EL (cell line): Measurements from ENCODE around the gene KIF1C.
A peak's percentile ranks its signal among the peaks of the same experiment; 100 is the strongest.

Experiments
- DNase-seq: peaks from one replicate; pipeline ENCODE4 v3.0.0-alpha.2; 2016

The KIF1C gene

DNA sequence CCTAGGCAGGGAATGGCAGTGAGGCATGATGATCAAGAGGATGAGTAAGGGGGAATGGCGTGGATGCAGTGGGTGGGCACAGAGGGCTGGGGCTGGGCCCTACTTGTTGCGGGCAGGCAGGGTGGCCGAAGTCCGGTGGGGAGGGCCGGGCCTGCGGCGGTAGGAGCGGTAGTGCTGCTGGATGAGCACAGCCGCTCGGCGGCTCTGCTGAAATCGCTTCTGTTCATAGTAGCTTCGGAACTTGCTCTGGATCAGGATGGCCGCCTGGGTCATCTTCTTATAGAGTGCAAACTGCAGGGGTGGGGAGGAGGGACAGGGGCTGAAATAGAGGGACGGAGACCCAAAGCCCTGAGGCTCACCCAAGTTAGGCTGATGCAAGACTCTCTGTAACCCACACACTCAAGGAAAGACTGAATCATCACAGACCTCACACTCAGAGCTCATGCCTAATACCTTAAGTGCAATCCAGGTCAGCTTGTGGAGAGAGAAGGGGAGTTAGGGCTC lies 28.7 kb upstream of the KIF1C start:
- DNase-seq: peak; percentile 93

DNA sequence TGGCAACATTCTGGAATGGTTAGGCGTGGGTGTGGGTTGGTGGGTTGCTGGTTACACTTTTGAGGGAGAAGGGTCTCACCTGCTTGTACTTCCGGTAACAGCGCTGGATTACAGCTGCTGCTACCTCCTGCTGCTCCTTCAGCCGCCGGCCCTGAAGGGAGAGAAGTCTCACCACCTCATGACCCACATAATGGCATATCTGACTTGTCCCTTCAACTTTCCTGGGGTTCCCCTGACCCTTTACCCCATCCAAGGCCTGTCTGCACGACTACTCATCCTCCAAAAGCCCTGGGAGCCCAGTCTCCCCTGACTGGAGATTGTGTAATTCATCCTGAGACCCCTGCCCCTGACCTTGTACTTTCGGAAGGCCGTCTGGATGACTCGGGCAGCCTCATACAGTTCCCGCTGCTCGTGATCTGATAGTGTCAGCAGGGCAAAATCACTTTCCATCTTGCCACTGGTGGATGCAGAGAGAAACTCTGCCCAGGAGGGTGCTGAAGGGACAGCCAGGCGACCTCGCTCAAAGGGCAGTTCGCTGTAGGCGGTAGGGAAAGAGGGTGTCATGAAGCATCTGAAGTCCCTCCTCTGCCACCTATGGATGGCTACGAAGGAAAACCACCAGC lies 28.1 kb upstream of the KIF1C start:
- DNase-seq: peak; percentile 41

DNA sequence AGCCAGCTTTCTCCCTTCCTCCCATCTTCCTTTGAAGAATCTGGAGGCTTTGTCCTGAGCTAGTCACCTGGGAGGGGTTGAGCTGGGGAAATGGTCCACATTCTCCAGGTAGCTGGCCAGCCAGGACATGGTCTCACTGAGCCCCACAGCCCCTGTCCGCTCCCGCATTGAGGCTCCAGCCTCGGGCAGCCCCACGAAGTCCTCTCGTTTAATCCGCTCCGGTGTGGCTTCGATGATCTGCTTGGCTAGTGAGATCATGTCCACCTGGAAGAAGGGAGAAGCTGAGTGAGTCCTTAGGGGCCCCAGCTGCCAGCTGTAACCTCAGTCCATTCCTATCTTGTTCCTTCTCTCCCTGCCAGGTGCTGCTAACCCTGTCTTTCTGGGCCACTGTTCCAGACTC lies 27.5 kb upstream of the KIF1C start:
- no peak for DNase-seq

DNA sequence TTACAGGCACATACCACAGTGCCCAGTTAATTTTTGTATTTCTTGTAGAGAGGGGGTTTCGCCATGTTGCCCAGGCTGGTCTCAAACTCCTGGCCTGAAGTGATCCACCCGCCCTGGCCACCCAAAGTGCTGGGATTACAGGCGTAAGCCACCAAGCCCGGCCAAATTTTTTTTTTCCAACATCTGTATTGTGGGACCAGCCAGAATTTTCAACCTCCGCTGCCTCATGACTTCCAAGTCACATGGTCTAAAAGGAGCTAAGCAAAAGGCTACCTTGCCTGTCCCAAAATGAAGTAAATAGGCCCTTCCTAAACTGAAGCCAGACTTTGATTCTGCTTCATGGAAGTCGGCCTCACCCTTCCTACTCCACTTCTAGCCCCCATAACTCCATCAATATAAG lies 25.9 kb upstream of the KIF1C start:
- no peak for DNase-seq

DNA sequence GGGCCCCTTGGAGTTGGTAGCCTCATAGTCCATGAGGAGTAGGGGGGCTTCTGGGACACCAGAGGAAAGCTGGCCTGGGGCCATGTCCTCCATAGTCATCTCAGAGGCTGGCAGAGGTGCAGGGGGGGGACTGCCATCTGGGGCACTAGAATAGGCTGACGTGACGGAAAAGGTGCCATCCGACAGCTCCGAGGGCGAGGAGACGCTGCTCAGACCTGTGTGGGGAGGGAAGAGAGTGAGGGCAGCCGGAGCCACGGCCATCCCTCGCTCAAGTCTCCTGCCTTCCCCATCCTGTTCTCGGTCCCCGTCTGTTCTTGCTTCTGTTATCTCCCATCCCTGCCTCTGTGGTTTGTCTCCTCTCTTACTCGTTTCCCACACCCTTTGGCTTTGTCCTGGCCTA lies 25.4 kb upstream of the KIF1C start:
- DNase-seq: no peak

DNA sequence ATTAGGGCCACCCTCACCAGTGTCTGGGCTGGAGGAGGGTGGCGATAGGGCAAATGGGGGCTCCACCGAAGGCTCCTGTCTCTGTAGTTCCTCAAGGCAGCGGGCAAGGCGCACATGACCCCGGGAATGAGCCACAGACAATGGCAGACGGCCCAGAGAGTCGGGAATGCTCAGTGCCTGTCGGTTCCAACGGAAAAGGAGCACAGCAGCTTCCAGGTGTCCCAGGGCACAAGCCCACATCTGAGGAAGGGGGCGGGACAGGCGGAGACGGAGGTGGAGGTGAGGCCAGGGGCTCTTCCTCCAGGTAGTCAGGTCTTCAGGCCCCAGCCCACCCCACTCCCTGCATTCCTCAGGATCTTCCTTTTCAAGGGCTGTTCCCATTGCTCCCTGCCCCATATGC lies 25.0 kb upstream of the KIF1C start:
- no peak for DNase-seq

DNA sequence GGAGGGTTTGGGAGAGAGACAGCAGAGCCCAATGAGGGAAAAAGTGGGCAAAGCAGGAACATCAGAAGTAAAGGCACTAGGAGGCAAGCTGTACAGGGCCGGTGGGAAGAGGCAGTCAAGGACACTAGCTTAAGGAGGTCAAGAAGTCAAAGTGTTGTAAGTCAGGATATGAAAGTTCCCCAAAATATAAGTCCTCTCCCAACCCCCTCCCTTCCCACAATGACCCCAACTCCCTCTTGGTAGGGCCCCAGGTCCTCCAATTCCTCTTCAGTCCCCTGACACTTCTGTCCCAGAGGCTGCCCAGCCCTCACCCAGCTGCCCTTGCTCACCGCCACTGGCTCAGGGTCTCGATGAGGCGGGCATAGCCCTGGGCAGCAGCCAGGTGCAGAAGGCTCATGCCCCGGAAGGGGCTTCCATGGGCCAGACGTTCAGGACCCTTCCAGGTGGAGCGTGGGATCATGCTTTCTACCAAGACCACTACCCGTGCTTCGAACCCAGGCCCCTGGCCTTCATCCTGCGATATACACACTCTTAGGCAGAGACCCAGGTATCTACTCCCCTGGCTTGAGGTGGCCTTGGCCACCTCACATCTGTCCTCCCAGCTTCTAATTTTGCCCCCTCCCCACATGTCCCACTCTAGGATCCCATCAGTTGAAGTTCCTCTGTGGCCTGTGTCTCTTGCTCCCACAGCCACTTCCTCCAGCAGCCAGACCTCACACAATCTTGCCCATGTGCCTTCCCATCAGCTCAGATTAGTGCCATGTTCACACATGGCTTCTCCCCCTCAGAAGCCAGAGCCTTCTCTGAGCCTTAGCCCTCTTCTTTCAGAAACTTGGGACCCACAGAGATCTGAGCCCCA lies 24.3 kb upstream of the KIF1C start:
- no peak for DNase-seq

DNA sequence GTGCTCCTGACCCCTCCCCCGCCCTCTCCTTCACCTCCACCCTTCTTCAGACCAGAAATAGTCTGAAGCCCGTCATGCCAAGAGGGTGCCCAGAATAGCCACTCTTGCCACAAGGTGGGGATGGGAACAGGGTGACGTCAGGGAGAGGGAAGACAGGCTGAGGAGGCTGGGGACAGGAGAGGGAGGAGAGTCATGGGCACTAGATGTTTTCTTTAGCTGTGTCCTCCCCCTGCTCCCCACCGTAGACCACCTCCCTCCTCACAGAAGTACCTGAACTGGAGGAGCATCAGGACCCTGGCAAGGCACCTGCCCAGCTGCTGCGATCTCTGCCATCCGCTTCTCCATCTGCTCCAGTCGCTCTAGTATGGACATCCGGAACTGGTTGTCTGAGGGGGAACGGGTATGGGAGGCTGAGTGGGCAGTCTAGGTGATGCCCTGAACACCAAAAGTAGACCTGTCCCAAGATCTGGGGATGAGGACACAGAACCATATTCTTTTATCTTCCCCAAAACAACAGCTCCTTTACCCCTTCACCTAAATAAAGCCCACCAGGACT lies 23.6 kb upstream of the KIF1C start:
- no peak for DNase-seq

DNA sequence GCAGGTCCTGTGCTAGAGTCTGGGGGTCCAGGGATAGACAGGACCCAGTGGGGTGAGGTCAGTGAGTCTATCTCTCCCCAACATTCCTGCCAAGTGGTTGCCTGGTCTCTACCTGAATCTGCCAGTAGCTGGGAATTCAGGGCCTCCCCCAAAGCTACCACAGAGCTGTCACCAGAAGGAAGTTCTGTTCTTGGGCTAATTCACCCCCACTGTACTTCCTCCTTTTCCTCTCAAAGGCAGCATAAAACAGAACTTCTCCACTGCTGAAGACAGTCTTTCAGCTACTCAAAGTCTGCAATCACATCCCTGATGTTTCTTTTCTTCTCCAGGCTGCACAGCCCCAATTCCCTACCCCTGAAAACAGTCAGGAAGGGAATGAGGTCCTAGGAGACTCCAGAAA lies 19.0 kb upstream of the KIF1C start:
- DNase-seq: no peak

DNA sequence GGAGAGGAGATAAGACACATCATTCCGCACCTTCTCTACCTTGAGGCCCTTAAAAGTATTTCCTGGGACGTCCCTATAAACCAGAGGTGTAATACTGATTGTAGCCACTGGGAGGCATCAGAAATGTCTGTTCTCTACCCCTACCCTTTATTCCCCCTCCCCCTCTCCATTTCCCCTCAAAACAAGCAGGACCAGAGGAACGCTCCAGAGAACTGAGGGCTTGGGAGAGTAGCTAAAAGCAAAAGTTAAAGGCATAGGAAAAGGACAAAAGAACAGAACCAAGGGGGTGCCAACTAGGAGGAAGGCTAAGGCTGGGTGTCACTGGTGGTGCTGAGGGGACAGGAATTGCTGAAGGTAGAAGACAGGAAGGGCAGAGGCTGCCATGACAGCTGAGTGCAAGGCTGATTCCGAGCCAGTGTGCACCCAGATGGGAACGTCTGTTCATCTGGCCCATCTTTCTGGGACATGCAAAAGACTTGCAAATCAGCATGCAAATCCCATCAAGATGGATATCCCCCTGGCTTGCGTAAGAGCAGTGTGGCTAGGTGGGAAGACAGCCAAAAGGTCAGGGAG lies 17.0 kb upstream of the KIF1C start:
- peak; percentile 51 for DNase-seq

DNA sequence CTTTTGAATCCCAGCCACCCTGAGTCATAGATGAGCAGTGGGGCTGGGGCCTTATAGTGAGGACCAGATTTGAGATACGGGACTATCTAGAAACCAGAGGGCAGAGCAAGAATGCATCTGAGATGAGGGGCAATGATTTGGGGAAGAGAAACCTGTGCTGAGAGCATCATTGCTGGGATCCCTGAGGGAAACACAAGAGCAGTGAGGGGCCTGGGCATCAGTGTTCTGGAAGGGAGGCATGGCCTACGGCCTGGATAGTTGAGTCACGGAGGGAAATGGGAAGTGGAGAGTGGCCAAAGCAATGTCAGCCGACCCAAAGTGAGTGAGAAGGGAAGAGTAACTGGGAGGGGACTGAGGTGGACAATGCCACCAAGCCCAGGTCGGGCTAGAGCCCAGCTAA lies 15.4 kb upstream of the KIF1C start:
- DNase-seq: no peak

DNA sequence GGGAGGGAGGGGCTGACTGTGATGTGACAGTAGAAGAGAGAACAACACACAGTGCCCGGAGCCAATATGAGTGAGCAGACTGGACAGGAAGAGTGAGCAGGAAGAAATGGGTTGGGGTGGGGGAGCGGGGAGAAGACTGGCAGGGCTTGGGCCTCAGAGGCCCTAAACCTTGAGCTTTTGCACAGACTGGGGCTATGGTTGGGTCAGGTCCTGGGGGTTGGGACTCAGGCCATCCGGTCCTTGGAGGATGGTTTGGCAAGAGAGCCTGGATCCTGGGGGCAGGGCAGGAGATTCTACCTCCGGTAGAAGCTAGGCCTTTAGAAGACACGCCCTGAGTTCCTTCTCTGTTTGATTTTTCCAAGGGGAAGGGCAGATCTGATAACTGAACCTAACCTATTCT lies 11.3 kb upstream of the KIF1C start:
- DNase-seq: peak; percentile 40

DNA sequence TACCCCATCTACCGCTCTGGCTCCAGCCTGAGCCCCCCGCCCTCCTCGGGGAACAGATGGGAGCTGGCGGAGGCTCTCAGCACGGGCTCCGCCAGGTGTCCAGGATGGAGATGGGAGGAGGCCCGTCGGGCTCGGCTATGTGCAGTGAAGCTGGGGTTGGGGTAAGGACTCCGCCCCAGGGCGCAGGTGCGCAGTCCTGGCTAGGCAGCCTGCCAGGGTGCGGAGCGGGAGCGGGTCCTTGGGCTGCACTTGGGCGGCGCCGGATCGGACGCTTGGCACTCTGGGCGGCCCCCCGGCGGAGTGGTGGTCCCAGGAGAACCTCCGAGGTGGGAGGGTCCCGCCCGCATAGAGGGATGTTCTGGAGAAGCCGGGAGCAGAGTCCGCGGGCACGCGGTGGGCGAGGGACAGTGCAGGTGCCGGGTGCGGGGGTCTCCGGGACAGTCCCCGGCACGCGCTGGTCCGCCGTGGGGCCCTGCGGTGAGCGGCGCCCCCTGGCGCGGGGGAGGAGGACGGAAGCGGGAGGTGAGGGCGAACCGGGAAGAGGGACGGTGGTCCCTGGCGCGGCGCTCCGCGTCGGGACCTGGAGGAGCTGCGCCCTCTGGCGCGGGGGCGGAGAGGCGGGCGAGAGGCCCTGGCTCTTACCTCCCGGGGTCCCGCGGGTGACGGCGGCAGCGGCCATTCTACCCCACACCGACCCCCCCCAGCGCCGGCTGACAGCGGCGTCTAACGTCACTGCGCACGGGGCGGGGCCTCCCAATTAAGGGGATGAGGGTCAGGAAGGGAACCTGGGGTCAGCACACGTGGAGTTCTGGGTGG lies 10.6 kb upstream of the KIF1C start, which contains the start of gene CAMTA2:
Gene CAMTA2, minus strand, starts transcription at position 725 of the 816 bp plus-strand sequence. CDS start 1,453 bp downstream, outside the sequence.
- DNase-seq: peak; percentile 82

DNA sequence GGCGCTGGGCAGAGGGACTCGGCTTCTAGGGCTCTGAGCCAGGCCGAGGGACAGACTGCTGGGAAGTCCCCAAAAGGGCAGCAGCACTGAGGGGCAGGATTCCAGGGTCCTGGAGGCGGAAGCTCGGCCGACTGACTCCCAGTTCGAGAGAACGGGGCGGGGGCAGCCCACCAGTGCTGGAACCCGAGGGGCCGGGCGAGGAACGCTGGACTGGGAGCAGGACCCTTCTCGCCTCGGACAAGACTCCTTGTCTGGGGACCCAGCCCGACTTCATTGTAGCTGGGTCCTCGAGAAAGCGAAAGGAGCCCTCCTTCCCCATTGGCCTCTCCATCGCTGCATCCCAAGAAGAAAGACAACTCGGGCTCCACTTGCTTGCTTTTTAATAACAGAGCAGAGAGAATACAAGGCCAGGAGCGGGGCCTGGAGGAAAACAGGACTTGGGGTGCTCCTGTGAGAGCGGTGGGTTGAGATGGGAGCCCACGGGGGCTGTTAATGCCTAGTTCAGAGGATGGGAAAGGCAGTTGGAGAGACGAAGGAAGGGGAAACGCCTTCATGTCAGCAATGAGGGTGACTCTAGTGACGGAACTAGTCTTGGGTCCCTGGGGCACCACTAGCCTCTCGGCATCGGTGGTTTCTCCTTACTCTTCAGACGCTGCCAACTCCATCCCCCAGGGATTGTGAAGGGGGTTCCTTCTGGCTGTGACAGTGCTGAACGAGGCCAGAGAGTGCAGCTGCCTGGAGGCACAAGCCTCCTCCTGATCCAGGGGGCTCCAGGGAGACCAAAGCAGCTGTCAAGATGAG lies 9.8 kb upstream of the KIF1C start:
- no peak for DNase-seq

DNA sequence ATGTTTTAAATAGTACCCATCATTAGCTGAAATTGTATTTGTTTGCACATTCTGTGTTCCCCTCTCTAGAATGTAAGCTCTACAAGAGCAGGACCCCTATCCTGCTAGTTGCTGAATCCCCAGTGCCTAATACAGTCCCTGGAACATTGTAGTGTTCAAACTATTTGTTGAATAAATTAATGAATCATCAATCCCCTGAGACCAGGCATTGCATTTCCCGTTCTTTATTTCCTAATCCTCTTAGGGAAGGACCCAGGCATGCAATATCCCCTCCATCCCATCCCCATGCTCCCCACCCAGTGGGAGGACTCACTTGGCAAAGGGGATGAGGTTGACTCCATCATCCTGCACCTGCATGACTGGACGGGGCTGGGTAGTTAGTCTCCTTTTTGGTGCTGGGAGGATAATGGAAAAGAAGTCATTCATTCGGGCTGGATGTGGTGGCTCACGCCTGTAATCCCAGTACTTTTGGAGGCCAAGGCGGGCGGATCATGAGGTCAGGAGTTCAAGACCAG lies 3.6 kb upstream of the KIF1C start:
- no peak for DNase-seq

DNA sequence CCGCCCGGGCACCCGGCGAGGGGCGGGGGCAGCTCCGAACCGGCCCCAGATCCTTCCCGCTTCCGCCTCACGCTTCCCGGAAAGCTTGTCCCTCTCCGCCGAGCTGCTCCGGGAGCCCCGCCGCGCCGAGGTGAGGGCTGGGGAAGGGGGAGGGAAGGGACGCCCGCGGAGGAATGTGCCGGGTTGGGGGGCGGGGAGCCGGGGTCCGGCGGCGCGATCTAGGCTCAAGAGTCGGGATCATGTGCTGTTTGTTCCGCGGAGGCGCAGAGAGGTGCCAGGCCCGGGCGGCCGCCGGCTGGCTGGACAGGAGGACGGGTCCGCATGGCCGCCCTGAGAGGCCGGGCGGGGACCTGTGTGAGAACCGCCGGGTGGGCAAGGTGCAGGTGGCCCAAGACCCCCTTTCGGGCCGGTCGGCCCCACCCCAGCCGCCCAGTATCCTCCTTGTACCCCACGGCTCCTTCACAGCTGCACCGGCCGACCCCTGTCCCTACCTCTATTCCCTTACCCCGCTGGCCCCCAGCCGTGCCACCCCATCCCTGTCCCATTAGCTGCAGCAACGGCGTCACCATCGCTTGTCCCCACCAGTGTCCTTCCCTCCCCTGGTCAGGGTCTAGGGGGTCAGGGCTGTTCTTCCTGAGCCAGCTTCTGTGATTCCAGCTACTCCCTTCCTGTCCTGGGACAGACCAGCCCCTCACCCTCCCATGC lies 429 bp downstream of the KIF1C start:
- no peak for DNase-seq

DNA sequence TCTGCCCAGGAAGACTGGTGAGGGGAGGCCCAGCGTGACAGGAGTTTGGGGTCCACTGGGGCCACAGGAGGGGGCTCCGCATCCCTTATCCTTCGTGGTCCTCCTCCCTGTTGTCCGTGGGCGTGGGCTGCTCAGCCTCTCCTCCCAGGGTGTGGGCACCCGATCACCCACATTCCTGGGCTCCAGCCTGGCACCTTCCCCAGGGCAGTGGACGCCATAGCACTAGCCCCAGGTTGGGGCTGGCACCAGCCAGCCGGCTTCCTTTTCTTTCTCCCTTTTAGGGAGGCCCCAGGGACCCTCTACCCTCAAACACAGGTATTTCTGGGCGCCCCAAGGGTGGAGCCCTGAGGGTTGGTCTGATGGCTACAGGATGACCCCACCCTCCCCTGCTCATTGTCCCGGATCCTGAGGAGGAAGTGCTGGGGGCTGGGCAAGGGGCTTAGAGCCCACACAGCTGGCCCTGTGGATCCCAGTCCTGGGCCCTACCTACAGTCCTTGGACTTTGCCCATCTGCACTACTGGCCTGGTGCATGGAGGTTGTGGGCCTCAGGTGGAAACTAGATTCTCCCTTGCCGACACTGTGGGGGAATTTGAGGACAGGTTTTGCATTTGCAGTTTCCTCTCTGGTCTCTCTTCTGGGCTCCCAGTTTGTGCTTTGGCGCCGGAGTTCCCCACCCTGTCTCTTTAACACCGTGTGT lies 1.1 kb downstream of the KIF1C start:
- DNase-seq: no peak

DNA sequence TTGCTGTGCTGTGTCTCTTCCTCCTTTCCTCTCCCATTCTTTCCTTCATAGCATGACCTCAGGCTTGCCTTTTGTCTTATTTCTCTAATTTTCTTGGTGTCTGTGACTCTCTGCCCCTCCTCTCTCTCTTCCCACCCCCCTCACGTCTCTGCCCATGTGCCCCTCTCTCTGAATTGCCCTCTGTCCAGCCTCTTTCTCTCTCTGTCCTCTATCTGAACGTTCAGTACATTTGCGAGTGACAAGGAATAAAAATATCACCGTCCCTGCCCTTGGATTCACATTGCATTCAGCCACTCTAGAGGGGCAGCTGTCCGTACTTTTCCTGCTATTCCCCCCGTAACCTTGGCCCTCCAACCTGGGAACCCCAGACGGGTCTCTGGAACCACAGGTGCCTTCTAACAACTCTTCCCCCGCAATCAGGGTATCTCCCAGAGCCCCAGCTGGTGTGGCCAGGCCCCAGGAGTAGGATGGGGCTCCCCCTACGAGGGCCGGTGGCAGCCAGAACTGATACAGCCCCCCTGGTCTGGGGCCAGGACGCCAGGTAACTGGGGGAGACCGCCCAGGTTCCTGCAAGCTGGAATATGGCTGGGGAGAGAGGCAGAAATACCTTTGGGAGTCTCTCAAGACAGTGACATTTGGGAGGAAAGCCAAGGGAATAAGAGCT lies 1.8 kb downstream of the KIF1C start:
- no peak for DNase-seq

DNA sequence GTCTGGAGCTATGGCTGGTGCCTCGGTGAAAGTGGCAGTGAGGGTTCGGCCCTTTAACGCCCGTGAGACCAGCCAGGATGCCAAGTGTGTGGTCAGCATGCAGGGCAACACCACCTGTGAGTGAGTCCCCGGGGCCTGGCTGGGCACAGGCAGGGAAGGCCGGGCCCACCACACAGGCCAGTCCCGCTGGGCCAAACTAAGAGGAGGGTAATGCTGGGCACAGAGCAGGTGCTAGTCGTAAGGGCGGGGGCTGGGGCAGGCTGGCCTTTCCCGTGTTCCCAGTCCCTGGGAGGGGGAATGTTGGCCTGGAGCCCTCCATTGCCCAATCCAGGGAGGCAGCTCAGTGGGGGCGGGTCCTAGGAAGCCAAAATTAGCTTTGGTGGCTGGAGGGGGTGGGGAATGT lies 2.5 kb downstream of the KIF1C start:
- no peak for DNase-seq
